Epithelial cell of prostate (primary cell): ENCODE results near the gene ZC3H7A.

Experiments used
- DNase-seq: peaks from one replicate; pipeline ENCODE4 v3.0.0-alpha.2; 2011; ENCODE audit warnings: low read depth, low spot score
- H3K27ac ChIP-seq: fragments of 450-650 bp; 2 replicates; pipeline ENCODE4 v1.5.1; 2017; ENCODE audit warnings: mild to moderate bottlenecking

The ZC3H7A gene

GRCh38 chr16:11780991-11781680 is 15.9 kb downstream of the ZC3H7A start:
- H3K27ac ChIP-seq = peak overlapping the region; percentile 91
- no peak for DNase-seq

DNA sequence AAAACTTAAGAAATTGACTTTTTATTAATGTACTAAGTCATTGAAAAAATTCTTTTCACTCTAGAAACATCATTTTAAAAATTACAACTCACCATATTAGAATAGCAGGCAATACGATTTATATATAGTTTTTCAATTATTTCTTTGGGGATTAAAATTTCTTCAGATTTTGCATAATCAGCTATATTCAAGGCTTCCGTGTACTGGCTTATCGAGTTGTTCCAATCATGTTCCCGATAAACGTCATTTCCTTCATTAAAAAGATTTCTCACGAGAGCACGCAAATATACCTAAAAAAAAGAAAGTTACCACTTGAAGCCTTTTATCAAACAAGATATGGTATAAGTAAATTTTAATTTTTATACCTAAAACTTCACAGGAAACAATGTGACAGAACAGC is 18.0 kb downstream of the ZC3H7A start:
- DNase-seq = no peak
- H3K27ac ChIP-seq = no peak overlapping the region

- DNase-seq = no peak
- no peak overlapping the region for H3K27ac ChIP-seq
Measured at GRCh38 chr16:11774065-11774626, 22.9 kb downstream of the ZC3H7A start.

- no peak for DNase-seq
- H3K27ac ChIP-seq = no peak overlapping the region
Measured at GRCh38 chr16:11768849-11769248, 28.2 kb downstream of the ZC3H7A start.

GRCh38 chr16:11762431-11762830 is 34.6 kb downstream of the ZC3H7A start:
- DNase-seq = no peak
- no peak overlapping the region for H3K27ac ChIP-seq

DNA sequence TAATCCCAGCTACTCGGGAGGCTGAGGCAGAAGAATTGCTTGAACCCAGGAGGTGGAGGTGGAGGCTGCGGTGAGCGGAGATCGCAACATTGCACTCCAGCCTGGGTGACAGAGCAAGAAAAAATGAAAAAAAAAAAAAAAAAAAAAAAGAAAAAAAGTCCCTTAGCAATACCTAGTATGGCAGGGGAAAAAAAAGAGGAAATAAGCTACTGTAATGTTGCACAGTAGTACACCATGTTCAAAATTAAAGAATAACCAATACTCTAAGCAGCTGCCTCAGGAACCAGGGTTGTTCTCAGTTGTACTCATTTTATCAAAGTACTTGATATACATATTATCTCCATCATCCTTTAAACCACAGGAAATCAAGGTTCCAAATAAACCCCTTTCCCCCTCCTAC is 37.1 kb downstream of the ZC3H7A start:
- no peak for DNase-seq
- no peak overlapping the region for H3K27ac ChIP-seq

DNA sequence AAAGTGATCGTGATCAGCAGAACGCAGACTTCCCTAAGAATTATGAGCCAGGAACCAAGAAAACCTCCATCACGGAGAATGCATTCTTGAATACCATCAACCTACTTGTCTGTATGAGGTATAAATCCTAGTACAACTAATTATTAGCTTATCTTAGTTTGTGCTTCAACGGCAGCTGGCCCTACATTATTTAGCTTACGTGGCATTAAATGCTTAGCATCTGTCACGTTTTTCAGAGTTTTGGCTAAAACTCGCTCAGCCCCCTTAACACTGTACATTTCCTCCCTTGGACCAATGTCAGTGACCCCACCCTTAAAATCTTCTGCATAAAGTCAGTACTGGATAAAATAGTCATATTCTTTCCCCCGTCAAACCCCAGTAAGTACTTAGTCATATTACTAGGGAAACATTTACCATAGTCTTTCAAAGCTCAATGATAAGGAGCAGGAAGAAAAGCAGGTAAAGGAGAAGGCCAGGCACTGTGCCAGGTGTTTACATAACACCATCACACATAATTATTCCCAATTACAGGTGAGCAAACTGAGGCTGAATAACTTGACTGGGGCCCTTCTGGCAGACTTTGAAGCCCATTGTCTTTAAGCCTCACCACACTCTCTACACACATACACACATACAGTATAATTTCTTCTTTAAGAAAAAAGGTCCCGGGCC is 37.8 kb downstream of the ZC3H7A start:
- no peak overlapping the region for H3K27ac ChIP-seq
- no peak for DNase-seq

- H3K27ac ChIP-seq = no peak overlapping the region
- DNase-seq = no peak
Measured at GRCh38 chr16:11757671-11758545, 39.1 kb downstream of the ZC3H7A start.

- no peak overlapping the region for H3K27ac ChIP-seq
- no peak for DNase-seq
Measured at GRCh38 chr16:11756248-11756647, 40.8 kb downstream of the ZC3H7A start.

DNA sequence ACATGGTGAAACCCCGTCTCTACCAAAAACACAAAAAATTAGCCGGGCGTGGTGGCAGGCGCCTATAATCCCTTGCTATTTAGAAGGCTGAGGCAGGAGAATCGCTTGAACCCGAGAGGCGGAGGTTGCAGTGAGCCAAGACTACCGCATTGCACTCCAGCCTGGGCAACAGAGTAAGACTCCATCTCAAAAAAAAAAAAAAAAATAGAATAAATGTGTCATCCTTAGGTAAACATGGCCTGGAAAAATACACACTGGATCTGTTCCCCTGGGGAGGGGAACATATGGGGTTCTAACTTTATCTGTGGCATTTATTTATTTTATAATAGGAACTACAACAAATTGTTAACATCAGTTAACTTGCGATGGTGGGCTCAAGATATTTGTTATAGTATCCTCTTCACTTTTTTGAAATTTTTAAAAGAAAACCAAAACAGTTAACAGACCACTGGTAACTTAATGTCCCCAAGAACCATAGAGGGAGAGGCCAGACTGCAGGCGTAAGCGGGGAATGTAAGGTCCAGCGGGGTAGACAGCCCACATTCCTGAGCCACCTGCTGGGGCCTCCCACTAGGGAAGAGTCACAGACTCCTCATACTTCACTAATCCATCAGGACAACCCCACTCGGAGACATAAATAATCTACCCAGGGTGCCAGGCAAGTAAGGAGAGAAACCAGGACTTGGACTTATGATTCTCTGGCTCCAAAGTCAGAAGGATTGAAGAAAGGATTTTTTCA is 41.9 kb downstream of the ZC3H7A start:
- DNase-seq = no peak
- H3K27ac ChIP-seq = no peak overlapping the region

- DNase-seq = no peak
- no peak overlapping the region for H3K27ac ChIP-seq
Measured at GRCh38 chr16:11752856-11753255, 44.2 kb downstream of the ZC3H7A start.

DNA sequence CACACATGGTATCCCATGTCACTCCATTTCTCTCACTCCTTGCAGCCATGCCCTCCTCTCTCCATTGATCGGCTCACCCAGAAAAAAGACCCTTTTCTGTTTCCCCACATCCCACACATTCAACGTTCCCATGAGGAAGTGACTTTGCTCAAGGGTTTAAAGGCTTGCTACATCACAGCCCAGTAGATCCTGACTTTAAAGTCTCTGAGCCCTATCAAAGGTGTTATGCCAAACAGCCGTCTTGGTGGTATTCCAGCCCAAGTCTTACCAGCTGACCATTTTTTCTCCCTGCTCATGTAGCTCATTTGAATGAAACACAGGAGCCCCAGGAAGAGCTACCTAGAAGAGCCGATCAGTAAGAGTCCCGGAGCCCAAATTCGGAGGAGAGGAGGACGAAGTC is 47.0 kb downstream of the ZC3H7A start:
- H3K27ac ChIP-seq = no peak overlapping the region
- DNase-seq = no peak

DNA sequence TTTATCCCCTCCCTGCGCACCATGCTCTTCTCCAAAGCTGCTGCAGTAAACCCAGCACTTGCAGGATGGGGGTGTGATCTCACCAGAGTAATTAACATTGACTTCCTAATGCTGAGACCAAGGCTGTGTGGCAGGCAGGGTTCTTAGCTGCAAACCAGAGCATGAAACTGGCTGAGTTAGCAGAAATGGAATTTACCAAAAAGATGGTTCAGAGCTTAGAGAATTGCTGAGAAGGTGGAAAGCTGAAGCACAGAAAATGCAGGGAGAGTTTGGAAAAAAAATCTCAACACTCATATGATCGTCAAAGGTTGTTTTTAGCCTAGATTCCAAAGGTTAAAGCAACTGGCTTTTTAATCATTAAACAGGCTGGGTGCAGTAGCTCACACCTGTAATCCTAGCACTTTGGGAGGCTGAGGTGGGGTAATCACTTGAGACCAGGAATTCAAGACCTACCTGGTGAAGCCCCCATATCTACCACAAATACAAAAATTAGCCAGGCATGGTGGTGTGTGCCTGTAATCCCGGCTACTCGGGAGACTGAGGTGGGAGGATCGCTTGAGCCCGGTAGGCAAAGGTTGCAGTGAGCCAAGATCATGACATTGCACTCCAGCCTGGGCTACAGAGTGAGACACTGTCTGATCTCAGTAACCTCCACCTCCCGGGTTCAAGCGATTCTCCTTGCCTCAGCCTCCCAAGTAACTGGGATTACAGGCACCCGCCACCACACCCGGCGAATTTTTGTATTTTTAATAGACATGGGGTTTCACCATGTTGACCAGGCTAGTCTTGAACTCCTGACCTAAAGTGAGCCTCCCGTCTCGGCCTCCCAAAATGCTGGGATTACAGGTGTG is 48.4 kb downstream of the ZC3H7A start:
- DNase-seq = no peak

GRCh38 chr16:11747949-11748403 is 49.1 kb downstream of the ZC3H7A start:
- DNase-seq = no peak
- no peak overlapping the region for H3K27ac ChIP-seq

More for the DNA sequence above, 48.4 kb downstream of the ZC3H7A start:
- no peak overlapping the region for H3K27ac ChIP-seq

- DNase-seq = no peak
- peak overlapping the region; percentile 84 for H3K27ac ChIP-seq
Measured at GRCh38 chr16:11744075-11744470, 53.0 kb downstream of the ZC3H7A start.

DNA sequence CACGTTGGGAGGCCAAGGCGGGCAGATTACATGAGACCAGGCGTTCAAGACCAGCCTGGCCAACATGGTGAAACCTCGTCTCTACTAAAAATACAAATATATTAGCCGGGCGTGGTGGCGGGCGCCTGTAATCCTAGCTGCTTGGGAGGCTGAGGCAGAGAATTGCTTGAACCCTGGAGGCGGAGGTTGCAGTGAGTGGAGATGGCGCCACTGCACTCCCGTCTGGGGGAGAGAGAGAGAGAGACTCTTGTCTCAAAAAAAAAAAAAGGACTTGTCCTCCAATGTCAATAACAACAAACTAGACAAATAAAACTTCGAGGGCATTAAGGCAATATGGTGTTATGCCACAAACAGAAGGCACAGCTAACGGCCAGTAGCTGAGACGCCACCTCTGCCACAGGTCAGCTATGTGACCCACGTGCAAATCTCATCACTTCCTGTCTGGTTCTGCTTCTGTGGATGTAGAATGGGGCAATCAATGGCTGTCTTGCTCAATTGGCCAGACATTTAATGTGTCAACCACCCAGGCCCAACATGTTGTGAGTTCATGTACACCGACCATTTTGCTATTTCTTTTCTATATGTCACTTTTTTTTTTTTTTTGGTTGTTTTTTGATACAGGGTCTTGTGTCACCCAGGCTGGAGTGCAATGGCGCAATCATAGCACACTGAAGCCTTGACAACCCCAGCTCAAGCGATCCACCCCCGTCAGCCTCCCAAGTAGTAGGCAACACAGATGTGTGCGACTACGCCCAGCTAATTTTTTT is 53.6 kb downstream of the ZC3H7A start:
- no peak for DNase-seq
- peak overlapping the region; percentile 84 for H3K27ac ChIP-seq

GRCh38 chr16:11742536-11743307 is 54.3 kb downstream of the ZC3H7A start, which contains the start of gene TXNDC11:
Gene TXNDC11, minus strand, starts transcription at chr16:11742857. Its CDS starts 127 bp downstream, at chr16:11742730.
- peak; percentile 81 for DNase-seq
- H3K27ac ChIP-seq = peak within 1 kb of the TSS; percentile 84
